CD14-positive monocyte (primary cell): ENCODE data around the gene OVOL3. TPM values are rescaled to one million over a fixed set of nuclear protein-coding genes. Genes with fewer than 3 reads are reported as not detected.

Source experiments
- DNase-seq, 3 donors: peaks; one replicate each; pipeline ENCODE4 v3.0.0-alpha.2; 2011 to 2022
- H2AFZ ChIP-seq: 2 replicates; pipeline ENCODE4 v1.6.0; 2012; ENCODE audit warnings: mild to moderate bottlenecking, low read depth, low read length, inconsistent platforms; ENCODE audit not compliant: insufficient read depth, poor library complexity, severe bottlenecking
- H3K27ac ChIP-seq, 2 donors: 1 replicate in 1 of 2; 2 replicates in 1 of 2; pipeline ENCODE4 v1.5.1; 2012 to 2013; ENCODE audit warnings: low read length in 2 of 2, control low read depth in 1 of 2, inconsistent platforms in 1 of 2, low read depth in 1 of 2, mild to moderate bottlenecking in 1 of 2
- H3K27me3 ChIP-seq, 2 donors: one replicate each; pipeline versions ENCODE4 v1.6.0 to v1.6.1; 2011 to 2013; ENCODE audit warnings: low read length in 2 of 2; ENCODE audit not compliant: control insufficient read depth in 2 of 2, insufficient read depth in 2 of 2
- H3K36me3 ChIP-seq, 2 donors: replicated peaks in 1 of 2; 1 replicate in 1 of 2; 2 replicates in 1 of 2; pipeline versions ENCODE4 v1.5.1 to v1.6.1; 2012 to 2013; ENCODE audit warnings: low read length in 2 of 2, control low read depth in 1 of 2, inconsistent platforms in 1 of 2, mild to moderate bottlenecking in 1 of 2; ENCODE audit not compliant: insufficient read depth in 2 of 2, control insufficient read depth in 1 of 2
- H3K4me1 ChIP-seq, 2 donors: 1 replicate in 1 of 2; 2 replicates in 1 of 2; pipeline versions ENCODE4 v1.5.1 to v1.6.1; 2012 to 2013; ENCODE audit warnings: low read length in 2 of 2, control low read depth in 1 of 2, inconsistent platforms in 1 of 2, mild to moderate bottlenecking in 1 of 2, moderate library complexity in 1 of 2; ENCODE audit not compliant: insufficient read depth in 2 of 2, control insufficient read depth in 1 of 2
- H3K4me2 ChIP-seq: replicated peaks from 2 replicates; pipeline ENCODE3; 2012; ENCODE audit warnings: low read length, moderate library complexity, mild to moderate bottlenecking; ENCODE audit not compliant: poor library complexity, severe bottlenecking; ENCODE audit errors: extremely low read depth
- H3K4me3 ChIP-seq, 3 experiments: fragments of 200-600 bp in 1 of 3; sonication (generic) in 1 of 3; replicated peaks in 1 of 3; 1 replicate in 2 of 3; 2 replicates in 1 of 3; pipeline ENCODE4 v1.5.1; 2011 to 2013; ENCODE audit warnings: low read length in 3 of 3, mild to moderate bottlenecking in 3 of 3, control low read depth in 2 of 3, low read depth in 2 of 3, inconsistent platforms in 1 of 3, moderate library complexity in 1 of 3
- H3K79me2 ChIP-seq: 2 replicates; pipeline ENCODE4 v1.6.0; 2012; ENCODE audit warnings: mild to moderate bottlenecking, control low read depth, inconsistent platforms, low read length, moderate library complexity; ENCODE audit not compliant: insufficient read depth
- H3K9ac ChIP-seq: 2 replicates; pipeline ENCODE4 v1.6.0; 2017; ENCODE audit warnings: low read length, mild to moderate bottlenecking; ENCODE audit not compliant: insufficient read depth, poor library complexity, severe bottlenecking
- H3K9me3 ChIP-seq, 2 donors: replicated peaks in 1 of 2; 1 replicate in 1 of 2; 2 replicates in 1 of 2; pipeline versions ENCODE4 v1.5.1 to v1.6.1; 2012 to 2013; ENCODE audit warnings: low read length in 2 of 2, control low read depth in 1 of 2; ENCODE audit not compliant: control insufficient read depth in 1 of 2, insufficient read depth in 1 of 2
- H4K20me1 ChIP-seq: 2 replicates; pipeline ENCODE4 v1.6.0; 2012; ENCODE audit warnings: mild to moderate bottlenecking, low read length, control low read depth, moderate library complexity; ENCODE audit not compliant: insufficient read depth
- H3K27ac Mint-ChIP-seq, 7 donors: one replicate each; pipeline ENCODE4 v1.8.0; 2020; ENCODE audit warnings: mild to moderate bottlenecking in 7 of 7, mixed read lengths in 7 of 7, moderate library complexity in 6 of 7, inconsistent platforms in 2 of 7
- H3K27me3 Mint-ChIP-seq, 3 donors: one replicate each; pipeline ENCODE4 v1.8.0; 2021 to 2022; ENCODE audit warnings: low read depth in 3 of 3, mild to moderate bottlenecking in 3 of 3, mixed read lengths in 3 of 3, moderate library complexity in 3 of 3, inconsistent platforms in 1 of 3
- H3K36me3 Mint-ChIP-seq, 2 donors: one replicate each; pipeline ENCODE4 v1.8.0; 2020; ENCODE audit warnings: mixed read lengths in 2 of 2, inconsistent platforms in 1 of 2, mild to moderate bottlenecking in 1 of 2
- H3K4me1 Mint-ChIP-seq: one replicate; pipeline ENCODE4 v1.8.0; 2020; ENCODE audit warnings: mild to moderate bottlenecking, mixed read lengths
- H3K4me3 Mint-ChIP-seq, 2 donors: one replicate each; pipeline ENCODE4 v1.8.0; 2020; ENCODE audit warnings: mild to moderate bottlenecking in 2 of 2, mixed read lengths in 2 of 2, moderate library complexity in 1 of 2
- H3K9me3 Mint-ChIP-seq, 7 donors: one replicate each; pipeline ENCODE4 v1.8.0; 2020 to 2022; ENCODE audit warnings: mixed read lengths in 7 of 7, mild to moderate bottlenecking in 6 of 7, moderate library complexity in 6 of 7, inconsistent platforms in 2 of 7
- CTCF ChIP-seq: fragments of 200-600 bp; IDR thresholded peaks from one replicate; pipeline ENCODE4 v1.8.0; 2022; ENCODE audit warnings: antibody characterized with exemption, mild to moderate bottlenecking
- WGBS: methylation state at CpG from one replicate; pipeline ENCODE4 v1.1.5; 2013; ENCODE audit warnings: missing lambda C conversion rate; ENCODE audit not compliant: insufficient coverage; 5-methylcytosine and 5-hydroxymethylcytosine counted together
- intact Hi-C, 2 donors: fragments of 100-400 bp; cut with micrococcal nuclease; formaldehyde crosslinking; loops; one replicate each; pipeline versions ENCODE4 v1.15.0 to v1.15.1; 2023
- polyA plus RNA-seq, 3 donors: library from polyadenylated mRNA; depleted of rRNA in 1 of 3; unstranded in 2 of 3; stranded (reverse) in 1 of 3; fragments of 300-500 nt in 2 of 3; fragments of >200 nt in 1 of 3; fragmentation: Illumina TruSeq in 2 of 3; gene quantifications; 1 replicate in 2 of 3; 2 replicates in 1 of 3; pipeline ENCODE4 v1.2.3, GENCODE V29; 2012 to 2021

The OVOL3 gene
- polyA plus RNA-seq, 3 donors, result not detected

DNA sequence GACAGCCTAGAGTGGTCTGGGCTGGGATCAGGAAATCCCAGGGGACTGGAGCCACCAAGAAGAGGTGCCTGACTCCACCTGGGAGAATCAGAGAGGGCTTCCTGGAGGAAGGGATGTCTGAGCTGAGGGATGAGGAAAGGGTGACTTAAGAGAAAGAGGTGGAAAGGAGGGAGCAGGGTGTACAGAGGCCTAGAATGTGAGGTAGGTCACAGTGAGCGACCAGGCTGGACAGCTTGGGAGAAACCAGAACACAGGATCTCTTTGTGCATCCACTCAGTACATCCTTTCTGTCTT is 5.3 kb downstream of the OVOL3 start:
- intact Hi-C loops, result loop anchor here (5.0 to 10.0 kb wide), 7 partner anchors 96 to 569 kb away; partner anchors contain the start of genes ZNF565 (in 2 of the 2), ALKBH6 (in 1 of the 2), HCST (in 1 of the 2) and HSPB6 (in 1 of the 2)
- Histone ChIP-seq H2AFZ (peak overlapping the region; percentile 94), H3K4me1 (peaks cover 25 to 34% of the 10 kb centered on the region in 2 donors), H3K4me2 (peak overlapping the region; percentile 81), H3K27me3 (no peaks in the 10 kb centered on the region), H3K9ac (no peak overlapping the region), H4K20me1 (peaks cover 7% of the 10 kb centered on the region), H3K27ac (peak overlapping the region in 1 of 2 donors; percentile 80), H3K36me3 (peaks cover 33 to 49% of the 10 kb centered on the region in 2 donors), H3K79me2 (peaks cover 30% of the 10 kb centered on the region), H3K4me3 (peak overlapping the region in 2 of 3 experiments; percentile 85 to 90), H3K9me3 (no peaks in the 10 kb centered on the region)
- Mint-ChIP-seq H3K27ac (peak overlapping the region in 3 of 7 donors; percentile 90 to 97 (median 95)), H3K27me3 (peaks cover 0 to 7% (median 0%) of the 10 kb centered on the region in 3 donors), H3K4me3 (peak overlapping the region in 1 of 2 donors; percentile 89), H3K9me3 (no peaks in the 10 kb centered on the region), H3K4me1 (peaks cover 26% of the 10 kb centered on the region), H3K36me3 (peaks cover 52 to 62% of the 10 kb centered on the region in 2 donors)
- 100% methylated on average over 1 of the region's 1 CpG for WGBS
- no peak for DNase-seq
- no peak for TF ChIP-seq CTCF

DNA sequence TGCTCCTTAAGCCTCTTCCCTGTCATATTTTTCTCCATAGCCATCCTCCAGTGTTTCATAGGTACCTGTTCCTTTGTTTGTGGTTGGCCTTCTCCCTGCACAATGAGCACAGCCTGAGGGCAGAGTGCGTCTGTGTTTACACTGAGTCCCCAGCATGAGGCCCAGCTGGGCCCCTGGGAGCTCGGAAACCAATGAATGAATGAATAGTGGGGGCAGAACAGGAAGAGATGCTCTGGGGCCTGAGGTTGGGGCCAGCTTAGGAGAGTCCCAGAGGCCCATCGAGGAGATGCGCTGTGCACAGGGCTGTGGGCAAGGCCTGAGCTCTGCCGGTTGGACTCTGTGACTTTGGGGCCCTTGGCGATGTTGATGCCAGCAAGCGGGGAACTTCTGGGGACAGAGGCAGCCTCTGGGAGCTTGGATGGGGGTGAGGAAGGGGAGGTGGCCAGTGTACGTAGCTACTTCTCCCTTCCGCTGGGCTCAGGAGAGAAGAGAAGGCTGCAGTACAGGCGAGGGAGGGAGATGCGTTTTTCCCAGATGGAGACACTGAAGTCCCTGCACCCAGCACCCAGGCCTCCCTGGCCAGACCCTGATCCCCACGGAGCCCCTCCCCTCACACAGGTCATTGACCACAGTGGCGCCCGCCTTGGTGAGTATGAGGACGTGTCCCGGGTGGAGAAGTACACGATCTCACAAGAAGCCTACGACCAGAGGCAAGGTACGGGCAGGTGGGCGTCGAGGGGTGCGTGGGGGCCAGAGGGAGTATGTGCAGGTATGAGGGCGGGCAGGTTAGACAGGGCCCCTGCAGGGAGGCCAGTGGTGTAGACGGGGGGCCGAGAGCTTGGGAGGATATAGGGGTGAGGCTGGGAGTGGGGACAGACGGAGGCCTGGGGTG is 9.4 kb downstream of the OVOL3 start:
- H3K9ac ChIP-seq, result no peak overlapping the region
- H3K27me3 ChIP-seq, result no peaks in the 10 kb centered on the region
- H2AFZ ChIP-seq, result no peak overlapping the region
- Mint-ChIP-seq H3K9me3 (no peaks in the 10 kb centered on the region), H3K4me3 (no peak overlapping the region), H3K4me1 (peaks cover 13% of the 10 kb centered on the region), H3K36me3 (peaks cover 72 to 85% of the 10 kb centered on the region in 2 donors), H3K27ac (peak overlapping the region in 1 of 7 donors; percentile 25), H3K27me3 (peaks cover 0 to 1% (median 0%) of the 10 kb centered on the region in 3 donors)
- H3K9me3 ChIP-seq, result no peaks in the 10 kb centered on the region
- H3K36me3 ChIP-seq, result peaks cover 46 to 76% of the 10 kb centered on the region in 2 donors
- H3K4me3 ChIP-seq, result no peak overlapping the region
- peaks cover 19% of the 10 kb centered on the region for H3K79me2 ChIP-seq
- H3K4me1 ChIP-seq, result peaks cover 9 to 16% of the 10 kb centered on the region in 2 donors
- H3K27ac ChIP-seq, result no peak overlapping the region
- DNase-seq, result no peak
- no peak overlapping the region for H3K4me2 ChIP-seq
- intact Hi-C loops, result no loop called here
- TF ChIP-seq CTCF, result no peak
- peaks cover 7% of the 10 kb centered on the region for H4K20me1 ChIP-seq
- WGBS, result 96% methylated on average over 19 of the region's 26 CpGs
